Lung (tissue), 12 donors: ENCODE results near the gene MRTFA. TPM values are rescaled to one million over a fixed set of nuclear protein-coding genes. Genes with fewer than 3 reads are reported as not detected.
A peak's percentile ranks its signal among the peaks of the same experiment; 100 is the strongest.

Source experiments
- ATAC-seq: fragments of 200-7000 bp; cut with Tn5 transposase; one replicate; pipeline ENCODE4 v1.9.1; 2020; ENCODE audit warnings: moderate number of reproducible peaks; ENCODE audit not compliant: insufficient read depth, low FRiP score
- DNase-seq, 3 donors: peaks; one replicate each; pipeline ENCODE4 v3.0.0-alpha.2; 2013 to 2017
- H3K27ac ChIP-seq, 2 donors: one replicate each; pipeline ENCODE4 v1.5.1; 2013; ENCODE audit warnings: mild to moderate bottlenecking in 2 of 2, moderate library complexity in 2 of 2, control low read depth in 1 of 2, inconsistent platforms in 1 of 2, low read depth in 1 of 2, low read length in 1 of 2
- H3K27me3 ChIP-seq, 3 donors: one replicate each; pipeline ENCODE4 v1.5.1; 2013; ENCODE audit warnings: low read length in 2 of 3; ENCODE audit not compliant: control insufficient read depth in 3 of 3, insufficient read depth in 3 of 3
- H3K36me3 ChIP-seq, 4 donors: one replicate each; pipeline ENCODE4 v1.5.1; 2013; ENCODE audit warnings: low read length in 4 of 4, mild to moderate bottlenecking in 1 of 4, moderate library complexity in 1 of 4; ENCODE audit not compliant: control insufficient read depth in 4 of 4, insufficient read depth in 4 of 4
- H3K4me1 ChIP-seq, 5 donors: one replicate each; pipeline ENCODE4 v1.5.1; 2013; ENCODE audit warnings: low read length in 5 of 5, mild to moderate bottlenecking in 2 of 5, moderate library complexity in 1 of 5; ENCODE audit not compliant: control insufficient read depth in 5 of 5, insufficient read depth in 5 of 5
- H3K4me3 ChIP-seq: one replicate; pipeline ENCODE4 v1.5.1; 2013; ENCODE audit warnings: mild to moderate bottlenecking, control low read depth, moderate library complexity
- H3K9ac ChIP-seq, 2 donors: one replicate each; pipeline ENCODE4 v1.5.1; 2013; ENCODE audit warnings: low read length in 2 of 2, control low read depth in 1 of 2; ENCODE audit not compliant: insufficient read depth in 1 of 2
- H3K9me3 ChIP-seq, 4 donors: one replicate each; pipeline ENCODE4 v1.5.1; 2013; ENCODE audit warnings: low read length in 3 of 4, mild to moderate bottlenecking in 1 of 4, moderate library complexity in 1 of 4; ENCODE audit not compliant: control insufficient read depth in 4 of 4, insufficient read depth in 3 of 4
- WGBS, 2 donors: extraction: QIAGEN DNeasy Blood & Tissue Kit; methylation state at CpG; one replicate each; pipeline ENCODE4 v1.1.7; 2013; 5-methylcytosine and 5-hydroxymethylcytosine counted together
- polyA plus RNA-seq, 2 donors: library from polyadenylated mRNA; stranded (reverse); fragments of 200-250 nt; gene quantifications; one replicate each; pipeline ENCODE4 v1.2.1, GENCODE V29; 2013
- total RNA-seq, 2 donors: library from RNA; depleted of rRNA in 1 of 2; stranded (reverse); fragments of >200 nt in 1 of 2; gene quantifications; one replicate each; pipeline ENCODE4 v1.2.1, GENCODE V29; 2014 to 2021
- TF ChIP-seq, protein P1 (sequence below): IDR thresholded peaks from 2 replicates; pipeline ENCODE4 v1.5.1; 2012; ENCODE audit warnings: mild to moderate bottlenecking; ENCODE audit errors: control extremely low read depth, extremely low read depth
- donor health status: control.
- donor health status: control.
- donor health status: Bipolar disorder and iron deficiency.
- donor health status: healthy.
- donor health status: DM: yes; HTN: yes; CAD: no.

MRTFA gene
- total and polyA plus RNA-seq, 4 donors = 26.3 to 64.0 (median 40.1) TPM

DNA sequence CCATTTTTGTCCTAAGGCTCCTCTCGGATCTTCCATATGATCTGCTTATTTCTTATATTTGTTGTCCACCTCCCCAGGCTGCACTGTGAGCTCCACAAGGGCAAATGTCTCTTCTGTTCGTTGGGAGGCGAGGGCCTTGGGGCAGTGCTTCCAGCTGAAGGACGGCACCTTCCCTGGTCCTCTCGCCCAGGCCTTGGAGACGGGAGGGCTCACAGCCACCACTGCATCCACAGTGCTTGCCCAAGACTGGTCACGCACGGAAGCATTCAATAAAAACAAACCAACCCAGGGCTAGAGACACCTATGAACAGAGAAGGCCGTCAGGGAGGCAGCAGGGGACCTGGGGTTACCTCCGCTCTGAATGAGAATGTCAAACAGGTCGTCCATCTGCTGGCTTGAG is 219.9 kb downstream of the MRTFA start:
- Histone ChIP-seq H3K4me1 (peaks cover 0 to 25% (median 7%) of the 10 kb centered on the region in 5 donors), H3K9me3 (peaks cover 0 to 1% (median 0%) of the 10 kb centered on the region in 4 donors), H3K27ac (peak overlapping the region in 1 of 2 donors; percentile 15), H3K36me3 (peaks cover 4 to 47% (median 15%) of the 10 kb centered on the region in 4 donors), H3K9ac (no peak overlapping the region), H3K4me3 (no peak overlapping the region), H3K27me3 (no peaks in the 10 kb centered on the region)
- TF ChIP-seq, protein P1, sequence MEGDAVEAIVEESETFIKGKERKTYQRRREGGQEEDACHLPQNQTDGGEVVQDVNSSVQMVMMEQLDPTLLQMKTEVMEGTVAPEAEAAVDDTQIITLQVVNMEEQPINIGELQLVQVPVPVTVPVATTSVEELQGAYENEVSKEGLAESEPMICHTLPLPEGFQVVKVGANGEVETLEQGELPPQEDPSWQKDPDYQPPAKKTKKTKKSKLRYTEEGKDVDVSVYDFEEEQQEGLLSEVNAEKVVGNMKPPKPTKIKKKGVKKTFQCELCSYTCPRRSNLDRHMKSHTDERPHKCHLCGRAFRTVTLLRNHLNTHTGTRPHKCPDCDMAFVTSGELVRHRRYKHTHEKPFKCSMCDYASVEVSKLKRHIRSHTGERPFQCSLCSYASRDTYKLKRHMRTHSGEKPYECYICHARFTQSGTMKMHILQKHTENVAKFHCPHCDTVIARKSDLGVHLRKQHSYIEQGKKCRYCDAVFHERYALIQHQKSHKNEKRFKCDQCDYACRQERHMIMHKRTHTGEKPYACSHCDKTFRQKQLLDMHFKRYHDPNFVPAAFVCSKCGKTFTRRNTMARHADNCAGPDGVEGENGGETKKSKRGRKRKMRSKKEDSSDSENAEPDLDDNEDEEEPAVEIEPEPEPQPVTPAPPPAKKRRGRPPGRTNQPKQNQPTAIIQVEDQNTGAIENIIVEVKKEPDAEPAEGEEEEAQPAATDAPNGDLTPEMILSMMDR = no peak
- ATAC-seq = no peak
- WGBS, 2 donors = 95% methylated on average over 11 of the region's 11 CpGs
- DNase-seq = no peak

DNA sequence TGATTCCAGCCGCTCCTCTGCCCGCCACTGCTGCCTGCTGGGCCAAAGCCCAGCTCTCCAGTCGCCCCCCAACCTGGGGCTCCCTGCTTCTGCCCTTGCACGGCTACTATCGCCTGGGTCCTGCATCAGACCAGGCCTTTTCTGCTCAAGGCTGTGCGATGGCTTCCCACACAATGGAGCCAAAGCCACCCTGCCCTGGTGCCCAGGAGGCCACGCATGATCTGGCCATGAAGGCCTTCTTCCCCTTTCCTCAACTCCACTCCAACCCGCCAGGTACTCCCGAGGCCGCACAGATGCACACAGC is 220.3 kb downstream of the MRTFA start:
- H3K27ac ChIP-seq = peak overlapping the region in 1 of 2 donors; percentile 15
- TF ChIP-seq, protein P1 = no peak
- no peak overlapping the region for H3K4me3 ChIP-seq
- 93 to 95% methylated on average over 10 of the region's 10 CpGs for WGBS, 2 donors
- ATAC-seq (no peak), DNase-seq (no peak)
- H3K9ac ChIP-seq = no peak overlapping the region
- H3K9me3 ChIP-seq = peaks cover 0 to 1% (median 0%) of the 10 kb centered on the region in 4 donors
- peaks cover 5 to 51% (median 17%) of the 10 kb centered on the region in 4 donors for H3K36me3 ChIP-seq
- H3K27me3 ChIP-seq = no peaks in the 10 kb centered on the region
- peaks cover 0 to 25% (median 7%) of the 10 kb centered on the region in 5 donors for H3K4me1 ChIP-seq

DNA sequence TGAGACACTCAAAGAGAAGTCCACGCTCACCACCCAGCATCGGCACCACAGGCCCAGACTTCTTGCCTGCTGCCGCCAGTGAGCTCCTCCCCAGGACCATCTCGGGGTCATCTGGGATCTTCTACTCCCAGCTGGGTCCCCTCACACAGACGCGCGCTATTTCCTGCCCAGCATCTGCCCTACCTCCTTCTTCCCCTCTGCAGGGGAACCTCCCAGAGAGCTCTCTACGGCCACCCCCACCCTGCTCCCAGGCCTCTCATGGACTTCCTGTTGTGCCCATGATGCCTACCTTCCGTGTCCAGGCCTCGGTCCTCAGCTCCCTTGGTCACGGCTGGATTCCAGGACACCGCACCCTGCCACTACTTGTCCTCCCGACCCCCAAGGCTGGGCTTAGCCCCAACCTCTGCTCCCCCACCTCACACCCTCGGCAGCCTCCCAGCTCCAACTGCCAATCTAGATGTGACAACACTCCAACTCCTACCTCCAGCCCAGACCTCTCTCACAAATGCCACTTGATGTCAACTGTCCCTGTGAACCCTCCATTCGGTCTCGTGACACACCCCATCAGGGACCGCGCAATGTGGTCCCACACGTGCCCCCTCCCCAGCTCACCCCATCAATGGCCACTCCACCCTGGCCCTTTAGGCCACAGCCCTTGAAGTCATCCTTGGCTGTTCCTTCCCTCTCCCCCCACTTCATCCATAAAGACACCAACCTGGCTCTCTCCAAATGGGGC is 220.8 kb downstream of the MRTFA start:
- peak; percentile 54 to 77 (median 59) for DNase-seq
- H3K9ac ChIP-seq = no peak overlapping the region
- TF ChIP-seq, protein P1 = no peak
- peaks cover 5 to 51% (median 17%) of the 10 kb centered on the region in 4 donors for H3K36me3 ChIP-seq
- no peak overlapping the region for H3K4me3 ChIP-seq
- peaks cover 0 to 1% (median 0%) of the 10 kb centered on the region in 4 donors for H3K9me3 ChIP-seq
- no peak for ATAC-seq
- peak overlapping the region in 1 of 2 donors; percentile 39 for H3K27ac ChIP-seq
- WGBS, 2 donors = 37 to 56% methylated on average over 19 of the region's 19 CpGs
- H3K4me1 ChIP-seq = peaks cover 0 to 25% (median 7%) of the 10 kb centered on the region in 5 donors
- no peaks in the 10 kb centered on the region for H3K27me3 ChIP-seq
